Measurements from ENCODE around the gene TMEM38B.
"Not testable (repeated sequence)": the region's sequence is repeated elsewhere in the genome, so short reads cannot be mapped to it uniquely, and the experiment has no call there.

Gene TMEM38B

GRCh38 chr9:105716146-105716545 lies 21.8 kb downstream of the TMEM38B start:
- no peak for DNase-seq (ENCODE audit: low read depth, low spot score)

GRCh38 chr9:105722099-105722498 lies 27.8 kb downstream of the TMEM38B start:
- no peak for DNase-seq (ENCODE audit: low read depth, low spot score)

DNA sequence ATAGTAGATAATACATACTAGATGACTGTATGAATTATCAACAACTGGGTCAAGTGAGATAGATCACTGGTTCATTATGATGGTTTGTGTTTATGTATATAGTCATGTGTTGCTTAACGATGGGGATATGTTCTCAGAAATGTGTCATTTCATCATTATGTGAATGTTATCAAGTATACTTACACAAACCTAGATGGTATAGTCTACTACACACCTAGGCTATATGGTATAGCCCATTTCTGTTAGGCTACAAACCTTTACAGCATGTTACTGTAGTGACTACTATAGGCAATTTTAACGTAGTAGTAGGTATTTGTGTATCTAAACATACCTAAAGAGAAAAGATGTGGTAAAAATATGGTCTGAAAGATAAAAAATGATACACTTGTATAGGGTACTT lies 31.0 kb downstream of the TMEM38B start:
- no peak for DNase-seq (ENCODE audit: low read depth, low spot score)

GRCh38 chr9:105728230-105728629 lies 33.9 kb downstream of the TMEM38B start:
- DNase-seq (ENCODE audit: low read depth, low spot score), result not testable (repeated sequence)

- not testable (repeated sequence) for DNase-seq (ENCODE audit: low read depth, low spot score)
Measured at GRCh38 chr9:105731420-105731819, 37.1 kb downstream of the TMEM38B start.

GRCh38 chr9:105735366-105735765 lies 41.0 kb downstream of the TMEM38B start:
- no peak for DNase-seq (ENCODE audit: low read depth, low spot score)

GRCh38 chr9:105737205-105737604 lies 42.9 kb downstream of the TMEM38B start:
- no peak for DNase-seq (ENCODE audit: low read depth, low spot score)

- DNase-seq (ENCODE audit: low read depth, low spot score), result no peak
Measured at GRCh38 chr9:105742088-105742487, 47.7 kb downstream of the TMEM38B start.

DNA sequence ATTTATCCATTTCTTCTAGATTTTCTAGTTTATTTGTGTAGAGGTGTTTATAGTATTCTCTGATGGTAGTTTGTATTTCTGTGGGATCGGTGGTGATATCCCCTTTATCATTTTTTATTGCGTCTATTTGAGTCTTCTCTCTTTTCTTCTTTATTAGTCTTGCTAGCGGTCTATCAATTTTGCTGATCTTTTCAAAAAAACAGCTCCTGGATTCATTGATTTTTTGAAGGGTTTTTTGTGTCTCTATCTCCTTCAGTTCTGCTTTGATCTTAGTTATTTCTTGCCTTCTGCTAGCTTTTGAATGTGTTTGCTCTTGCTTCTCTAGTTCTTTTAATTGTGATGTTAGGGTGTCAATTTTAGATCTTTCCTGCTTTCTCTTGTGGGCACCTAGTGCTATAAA lies 53.0 kb downstream of the TMEM38B start:
- DNase-seq (ENCODE audit: low read depth, low spot score), result not testable (repeated sequence)

DNA sequence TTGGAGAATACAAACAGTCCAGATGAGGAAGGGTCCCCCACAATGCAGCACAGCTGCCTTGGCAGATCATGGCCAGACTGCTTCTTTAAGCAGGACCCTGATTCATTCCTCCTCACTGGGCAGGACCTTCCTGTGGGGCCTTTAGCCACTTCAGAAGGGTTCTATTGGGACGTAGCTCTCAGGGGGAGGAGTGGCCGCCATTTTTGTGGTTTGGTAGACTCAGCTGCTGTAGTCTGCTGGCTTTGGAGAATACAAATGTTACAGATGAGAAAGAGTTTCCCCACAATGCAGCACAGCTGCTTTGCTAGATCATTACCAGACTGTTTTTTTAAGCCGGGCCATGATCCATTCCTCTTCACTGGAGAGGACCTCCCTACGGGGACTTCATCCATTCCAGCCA lies 57.4 kb downstream of the TMEM38B start:
- DNase-seq (ENCODE audit: low read depth, low spot score), result no peak

DNA sequence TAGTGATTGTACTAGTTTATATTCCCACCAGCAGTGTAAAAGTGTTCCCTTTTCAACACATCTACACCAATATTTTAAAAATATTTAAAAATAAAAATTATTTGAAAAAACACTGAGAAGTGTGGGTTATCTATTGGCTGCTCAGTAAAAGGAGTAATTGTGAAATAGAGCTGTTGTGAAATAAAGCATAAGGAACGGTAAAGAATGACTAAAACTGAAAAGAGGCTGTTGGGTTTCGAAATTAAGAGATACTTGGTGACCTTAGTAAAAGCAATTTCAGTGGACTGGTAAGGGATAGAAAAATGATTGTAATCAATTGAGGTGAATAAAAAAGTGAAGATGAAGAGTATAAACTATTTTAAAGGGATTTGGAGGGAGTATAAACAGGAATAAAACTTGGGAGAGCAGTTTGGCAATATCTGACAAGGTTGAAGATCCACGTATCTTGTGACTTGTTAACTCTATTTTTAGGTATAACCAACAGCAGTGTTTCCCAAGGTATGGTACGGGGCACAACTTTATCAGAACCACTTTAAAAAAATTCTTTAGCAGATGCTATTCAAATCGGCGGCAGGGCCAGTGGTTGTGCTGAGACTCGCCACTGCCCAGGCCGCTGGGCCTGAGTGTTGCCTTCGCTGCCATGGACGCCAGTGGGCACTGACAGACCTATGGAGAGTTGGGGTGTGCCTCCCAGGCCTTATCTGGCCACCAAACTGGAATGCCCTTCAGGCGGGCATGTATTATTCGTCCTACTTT lies 63.3 kb downstream of the TMEM38B start:
- no peak for DNase-seq (ENCODE audit: low read depth, low spot score)

DNA sequence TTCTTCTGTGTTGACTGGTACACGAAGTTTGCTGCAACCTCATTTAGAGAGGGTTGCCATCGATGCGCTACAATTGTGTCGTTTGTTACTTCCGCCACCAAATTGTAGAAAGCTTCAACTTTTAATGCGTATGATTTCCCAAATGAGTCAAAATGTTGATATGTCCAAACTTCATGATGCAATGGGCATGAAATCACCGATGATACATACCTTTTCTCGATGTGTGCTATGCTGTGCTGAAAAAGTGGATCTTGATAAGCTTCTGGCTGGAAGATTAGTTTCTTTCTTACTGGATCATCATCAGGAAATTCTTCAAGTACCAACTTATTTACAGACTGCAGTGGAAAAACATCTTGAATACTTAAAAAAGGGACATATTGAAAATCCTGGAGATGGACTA lies 65.7 kb downstream of the TMEM38B start:
- DNase-seq (ENCODE audit: low read depth, low spot score), result no peak

DNA sequence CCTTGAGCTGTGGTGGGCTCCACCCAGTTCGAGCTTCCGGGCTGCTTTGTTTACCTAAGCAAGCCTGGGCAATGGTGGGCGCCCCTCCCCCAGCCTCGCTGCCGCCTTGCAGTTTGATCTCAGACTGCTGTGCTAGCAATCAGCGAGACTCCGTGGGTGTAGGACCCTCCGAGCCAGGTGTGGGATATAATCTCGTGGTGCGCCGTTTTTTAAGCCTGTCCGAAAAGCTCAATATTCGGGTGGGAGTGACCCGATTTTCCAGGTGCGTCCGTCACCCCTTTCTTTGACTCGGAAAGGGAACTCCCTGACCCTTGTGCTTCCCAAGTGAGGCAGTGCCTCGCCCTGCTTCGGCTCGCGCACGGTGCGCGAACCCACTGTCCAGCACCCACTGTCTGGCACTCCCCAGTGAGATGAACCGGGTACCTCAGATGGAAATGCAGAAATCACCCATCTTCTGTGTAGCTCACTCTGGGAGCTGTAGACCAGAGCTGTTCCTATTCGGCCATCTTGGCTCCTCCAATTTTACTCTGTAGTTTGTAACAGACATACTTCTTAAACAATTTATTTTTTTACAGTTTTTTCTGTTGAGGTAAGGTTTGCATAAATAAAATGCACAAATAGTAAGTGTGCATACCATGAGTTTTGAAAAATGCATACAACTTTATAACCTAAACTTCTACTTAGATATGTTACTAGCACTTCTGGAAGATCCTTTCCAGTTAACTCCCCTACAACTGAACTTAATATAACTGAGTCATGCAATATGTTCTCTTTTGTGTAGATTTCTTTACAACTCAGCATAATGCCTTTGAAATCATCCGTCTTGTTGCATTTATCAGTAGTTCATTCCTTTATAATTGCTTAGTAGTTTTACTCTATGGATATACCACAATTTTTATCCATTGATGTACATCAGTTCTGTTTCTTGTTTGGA lies 88.5 kb downstream of the TMEM38B start:
- not testable (repeated sequence) for DNase-seq (ENCODE audit: low read depth, low spot score)

DNA sequence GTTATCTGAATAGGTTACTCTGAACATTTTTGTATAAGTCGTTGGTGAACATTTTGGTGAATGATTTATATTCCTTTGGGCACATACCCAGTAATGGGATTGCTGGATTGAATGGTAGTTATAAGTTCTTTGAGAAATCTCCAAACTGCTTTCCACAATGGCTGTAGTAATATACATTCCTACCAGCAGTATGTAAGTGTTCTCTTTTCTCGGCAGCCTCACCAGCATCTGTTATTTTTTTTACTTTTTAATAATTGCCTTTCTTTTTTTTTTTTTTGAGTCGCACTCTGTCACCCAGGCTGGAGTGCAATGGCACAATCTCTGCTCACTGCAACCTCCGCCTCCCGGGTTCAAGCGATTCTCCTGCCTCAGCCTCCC lies 89.1 kb downstream of the TMEM38B start:
- not testable (repeated sequence) for DNase-seq (ENCODE audit: low read depth, low spot score)

DNA sequence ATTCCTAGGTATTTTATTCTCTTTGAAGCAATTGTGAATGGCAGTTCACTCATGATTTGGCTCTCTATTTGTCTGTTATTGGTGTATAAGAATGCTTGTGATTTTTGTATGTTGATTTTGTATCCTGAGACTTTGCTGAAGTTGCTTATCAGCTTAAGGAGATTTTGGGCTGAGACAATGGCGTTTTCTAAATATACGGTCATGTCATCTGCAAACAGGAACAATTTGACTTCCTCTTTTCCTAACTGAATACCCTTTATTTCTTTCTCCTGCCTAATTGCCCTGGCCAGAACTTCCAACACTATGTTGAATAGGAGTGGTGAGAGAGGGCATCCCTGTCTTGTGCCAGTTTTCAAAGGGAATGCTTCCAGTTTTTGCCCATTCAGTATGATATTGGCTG lies 92.5 kb downstream of the TMEM38B start:
- DNase-seq (ENCODE audit: low read depth, low spot score), result not testable (repeated sequence)

DNA sequence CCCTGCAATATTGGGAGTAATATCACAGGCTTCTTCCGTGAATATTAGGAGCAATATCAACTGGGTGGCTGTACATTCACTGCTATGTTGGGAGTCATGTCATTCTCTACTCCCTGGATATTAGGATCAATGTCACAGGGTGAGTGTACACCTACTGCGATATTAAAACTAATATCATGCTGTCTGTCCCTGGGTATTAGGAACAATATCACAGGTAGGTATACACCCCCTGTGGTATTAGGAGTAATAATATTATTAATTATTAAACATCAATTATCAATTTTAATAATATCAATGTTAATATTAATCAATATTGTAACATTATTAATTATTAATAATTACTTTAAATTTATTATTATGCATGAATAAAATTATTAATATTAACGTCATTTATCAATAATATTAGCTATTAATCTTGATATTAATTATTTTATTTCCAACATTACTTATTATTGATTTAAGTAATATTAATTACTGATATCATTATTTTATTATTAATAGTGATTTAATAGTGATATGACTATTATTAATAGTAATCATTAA lies 121.9 kb downstream of the TMEM38B start:
- DNase-seq (ENCODE audit: low read depth, low spot score), result no peak

DNA sequence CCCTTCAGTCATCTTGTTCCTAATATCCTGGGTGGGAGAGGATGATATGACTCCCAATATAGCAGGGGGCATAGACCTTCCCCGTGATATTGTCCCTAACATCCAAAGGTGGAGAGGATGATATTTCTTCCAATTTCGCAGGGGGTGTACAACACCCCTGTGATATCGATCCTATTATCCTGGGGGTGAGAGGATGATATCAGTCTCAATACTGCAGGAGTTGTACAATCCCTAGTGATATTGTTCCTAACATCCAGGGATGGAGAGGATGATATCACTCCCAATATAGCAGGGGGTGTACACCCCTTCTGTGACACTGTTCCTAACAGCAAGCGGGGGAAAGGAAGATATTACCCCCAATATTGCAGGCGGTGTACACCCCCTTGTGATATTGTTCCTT lies 122.6 kb downstream of the TMEM38B start:
- no peak for DNase-seq (ENCODE audit: low read depth, low spot score)

GRCh38 chr9:105818903-105819302 lies 124.6 kb downstream of the TMEM38B start:
- DNase-seq (ENCODE audit: low read depth, low spot score), result no peak

DNA sequence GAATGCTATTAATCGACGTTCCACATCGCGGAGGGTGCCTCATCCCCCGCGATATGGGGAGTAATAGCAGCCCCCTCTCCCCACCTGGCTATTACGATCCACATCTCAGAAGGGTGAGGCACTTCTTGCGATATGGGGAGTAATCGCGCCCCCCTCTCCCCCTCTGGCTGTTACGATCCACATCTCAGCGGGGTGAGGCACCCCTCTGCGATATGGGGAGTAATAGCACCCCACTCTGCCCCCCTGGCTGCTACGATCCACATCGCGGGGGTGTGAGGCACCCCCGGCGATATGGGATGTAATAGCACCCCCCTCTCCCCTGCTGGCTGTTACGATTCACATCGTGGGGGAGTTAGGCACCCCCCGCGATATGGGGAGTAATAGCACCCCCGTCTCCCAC lies 128.5 kb downstream of the TMEM38B start:
- DNase-seq (ENCODE audit: low read depth, low spot score), result no peak

Data from activated CD4-positive, CD25-positive, alpha-beta regulatory T cell treated with anti-CD3 and anti-CD28 coated beads, Interleukin-2, amount 50 U/mL, for 16 hours (primary cell).